GM10266 (cell line): ENCODE results near the gene FRK.

Source experiments
- DNase-seq: peaks from one replicate; pipeline ENCODE4 v3.0.0; 2012; ENCODE audit errors: extremely low spot score
- TF ChIP-seq, protein P1 (sequence below): IDR thresholded peaks from 2 replicates; pipeline ENCODE4 v1.5.1; 2012; ENCODE audit warnings: mild to moderate bottlenecking, low read depth; ENCODE audit not compliant: control insufficient read depth, insufficient read depth; ENCODE audit errors: missing control alignments

FRK gene

DNA sequence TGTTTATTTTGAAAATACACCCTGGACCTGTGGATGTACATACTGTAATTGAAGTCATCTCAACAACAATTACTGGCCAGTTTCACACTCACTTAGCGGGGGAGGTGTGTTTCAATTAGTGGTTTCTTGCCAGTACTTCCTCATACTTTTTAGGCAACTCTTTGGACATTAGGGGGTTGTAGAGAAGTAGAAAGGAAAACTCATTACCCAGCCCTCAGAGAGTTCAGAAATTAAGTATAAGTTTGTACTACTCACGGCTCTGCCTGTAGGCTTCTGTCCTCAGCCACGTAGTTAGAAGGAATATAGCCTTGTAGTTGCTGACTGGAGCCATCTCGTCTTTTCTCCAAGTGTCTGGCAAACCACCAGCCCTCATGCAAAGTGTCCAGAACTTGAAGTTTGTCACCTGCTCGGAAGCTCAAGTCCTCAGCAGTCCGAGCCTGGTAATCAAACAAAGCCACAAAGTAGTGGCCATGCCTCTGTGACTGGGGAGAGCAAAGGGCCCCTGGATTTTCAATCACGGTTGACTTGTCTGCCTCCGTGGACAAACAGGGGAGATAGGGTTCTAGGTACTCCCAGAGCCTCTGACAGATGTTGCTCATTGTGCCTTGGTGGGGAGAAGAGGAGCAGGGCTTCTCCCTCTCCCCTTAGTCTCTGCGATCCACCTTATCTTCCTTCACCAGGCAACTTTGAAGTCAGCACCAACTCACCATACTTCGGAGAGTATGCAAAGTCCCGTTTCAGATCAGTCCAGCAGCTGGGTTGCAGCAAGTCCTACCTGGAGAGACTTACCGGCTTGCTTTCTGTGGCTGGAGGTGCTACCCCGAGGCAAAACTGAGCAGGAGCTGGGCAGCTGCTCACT is 749 bp downstream of the FRK start:
- TF ChIP-seq, protein P1, sequence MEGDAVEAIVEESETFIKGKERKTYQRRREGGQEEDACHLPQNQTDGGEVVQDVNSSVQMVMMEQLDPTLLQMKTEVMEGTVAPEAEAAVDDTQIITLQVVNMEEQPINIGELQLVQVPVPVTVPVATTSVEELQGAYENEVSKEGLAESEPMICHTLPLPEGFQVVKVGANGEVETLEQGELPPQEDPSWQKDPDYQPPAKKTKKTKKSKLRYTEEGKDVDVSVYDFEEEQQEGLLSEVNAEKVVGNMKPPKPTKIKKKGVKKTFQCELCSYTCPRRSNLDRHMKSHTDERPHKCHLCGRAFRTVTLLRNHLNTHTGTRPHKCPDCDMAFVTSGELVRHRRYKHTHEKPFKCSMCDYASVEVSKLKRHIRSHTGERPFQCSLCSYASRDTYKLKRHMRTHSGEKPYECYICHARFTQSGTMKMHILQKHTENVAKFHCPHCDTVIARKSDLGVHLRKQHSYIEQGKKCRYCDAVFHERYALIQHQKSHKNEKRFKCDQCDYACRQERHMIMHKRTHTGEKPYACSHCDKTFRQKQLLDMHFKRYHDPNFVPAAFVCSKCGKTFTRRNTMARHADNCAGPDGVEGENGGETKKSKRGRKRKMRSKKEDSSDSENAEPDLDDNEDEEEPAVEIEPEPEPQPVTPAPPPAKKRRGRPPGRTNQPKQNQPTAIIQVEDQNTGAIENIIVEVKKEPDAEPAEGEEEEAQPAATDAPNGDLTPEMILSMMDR: no peak
- no peak for DNase-seq

DNA sequence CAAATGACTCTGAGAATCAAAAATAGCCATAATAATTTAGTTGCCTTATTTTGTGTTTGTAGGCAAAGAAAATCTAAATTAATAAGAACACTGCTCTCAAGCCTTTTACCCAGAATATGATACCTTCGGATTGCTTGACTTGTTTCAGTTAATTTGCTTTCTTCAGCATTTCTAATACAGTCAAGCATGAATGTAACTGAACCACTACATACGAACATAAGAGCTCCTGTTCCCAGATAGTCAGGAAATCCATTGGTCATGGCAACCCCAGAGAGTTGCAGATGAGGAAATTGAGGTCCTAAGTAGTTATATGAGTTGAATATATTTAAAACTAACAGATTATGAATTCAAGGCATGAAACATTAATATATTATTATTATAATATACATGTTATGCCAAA is 2.9 kb downstream of the FRK start:
- no peak for DNase-seq
- TF ChIP-seq, protein P1: no peak

DNA sequence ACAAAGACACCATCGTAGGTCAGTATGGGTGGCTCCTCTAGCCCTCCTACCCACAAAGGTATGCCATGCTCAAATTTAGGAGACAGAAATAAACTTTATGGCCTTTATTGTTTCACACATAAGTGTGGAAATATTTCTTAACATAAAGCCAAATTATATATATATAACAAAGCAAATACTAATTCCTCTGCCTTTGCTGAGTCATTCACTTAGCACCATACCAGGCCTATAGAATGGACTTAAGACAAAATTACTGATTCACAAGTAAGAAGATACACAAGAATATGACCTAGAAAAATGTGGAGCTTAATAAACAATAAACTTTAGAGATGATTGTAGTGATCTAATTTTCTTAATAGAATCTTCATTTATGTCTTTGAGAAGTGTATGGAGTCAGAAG is 5.2 kb downstream of the FRK start:
- TF ChIP-seq, protein P1: no peak
- DNase-seq: no peak

DNA sequence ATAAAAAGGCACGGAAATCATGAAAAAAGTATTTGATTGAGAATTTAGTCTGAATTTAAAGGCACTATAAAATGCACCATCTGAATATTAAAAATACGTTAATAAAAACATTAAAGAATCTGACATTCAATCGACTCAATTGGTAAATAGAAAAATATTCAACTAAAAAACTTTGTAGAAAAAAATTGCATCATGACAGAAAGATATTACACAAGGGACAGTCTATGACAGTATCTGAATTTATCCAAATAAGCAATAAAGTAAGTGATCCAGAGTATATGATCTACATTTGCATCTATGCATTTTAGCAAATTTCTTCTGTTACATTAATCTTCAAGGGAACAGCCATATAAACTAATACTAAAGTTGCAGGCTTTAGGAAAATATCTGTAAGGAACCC is 9.4 kb downstream of the FRK start:
- no peak for DNase-seq
- TF ChIP-seq, protein P1: no peak

DNA sequence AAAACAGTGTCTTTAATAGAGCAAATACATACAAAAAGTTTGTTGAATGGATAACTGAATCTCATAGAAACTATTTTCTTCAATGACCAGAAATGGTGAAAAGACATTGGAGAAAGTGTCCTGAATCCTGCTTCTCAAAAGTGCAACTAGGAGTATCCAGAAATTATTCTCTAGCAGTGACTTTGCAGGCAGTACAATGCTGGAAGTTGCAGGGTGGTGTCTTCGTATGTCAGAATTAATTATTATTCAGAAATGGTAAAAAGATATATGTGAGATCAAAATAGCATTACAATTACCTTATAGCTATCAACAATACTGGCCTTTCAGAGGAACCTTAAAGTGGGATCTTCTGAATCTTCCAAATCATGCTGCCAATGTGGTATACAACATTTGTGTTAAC is 10.0 kb downstream of the FRK start:
- DNase-seq: no peak
- TF ChIP-seq, protein P1: no peak

DNA sequence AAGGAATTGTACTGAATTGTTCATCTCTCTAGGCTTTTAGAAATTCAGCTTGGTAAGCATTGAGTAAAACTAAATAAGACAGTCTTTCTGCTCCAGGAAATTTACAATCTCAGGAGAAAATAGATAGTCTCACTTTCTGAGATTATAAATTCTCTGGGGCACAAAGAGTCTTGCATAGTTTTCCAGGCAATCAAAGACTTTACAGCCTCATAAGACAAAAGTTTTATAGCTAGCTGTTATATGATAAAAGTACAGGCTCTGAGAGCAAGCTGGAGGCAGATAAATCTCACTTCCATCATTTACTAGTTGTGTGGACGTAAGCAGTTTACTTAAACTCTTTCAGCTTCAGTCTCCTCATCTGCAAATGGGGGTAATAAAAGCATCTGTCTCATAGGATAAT is 11.4 kb downstream of the FRK start:
- no peak for DNase-seq
- TF ChIP-seq, protein P1: no peak

DNA sequence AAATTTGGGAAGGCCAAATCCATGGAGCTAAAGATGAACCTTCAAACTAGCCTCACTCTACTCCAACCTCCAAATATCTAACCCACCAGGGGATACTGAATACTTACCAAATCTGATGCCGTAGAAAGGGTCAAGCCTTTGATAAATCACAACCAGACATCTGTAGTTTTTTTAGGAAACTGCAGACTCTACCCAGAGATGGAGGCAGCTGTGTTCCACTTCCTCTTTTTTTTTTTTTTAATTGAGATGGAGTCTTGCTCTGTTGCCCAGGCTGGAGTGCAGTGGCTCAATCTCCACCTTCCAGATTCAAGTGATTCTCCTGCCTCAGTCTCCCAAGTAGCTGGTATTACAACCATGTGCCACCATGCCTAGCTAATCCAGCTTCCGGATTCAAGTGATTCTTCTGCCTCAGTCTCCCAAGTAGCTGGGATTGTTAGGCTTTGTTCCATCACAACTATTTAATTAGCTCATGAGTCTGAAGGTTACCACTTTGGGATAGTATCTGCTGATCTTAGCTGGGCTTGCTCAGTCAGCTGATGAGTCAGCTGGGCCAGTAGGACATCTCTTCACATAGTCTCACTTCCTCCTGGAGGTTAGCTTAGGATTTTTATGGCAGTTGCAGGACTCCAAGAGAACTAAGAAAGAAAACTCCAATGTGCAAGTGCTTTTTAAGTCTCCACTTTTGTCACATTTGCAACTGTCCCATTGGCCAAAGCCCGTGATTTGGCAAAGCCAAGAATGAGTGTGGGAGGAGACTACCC is 13.3 kb downstream of the FRK start:
- TF ChIP-seq, protein P1: no peak
- no peak for DNase-seq
